Glutamatergic neuron (in vitro differentiated cells): ENCODE measurements around the gene RARS2. TPM values are rescaled to one million over a fixed set of nuclear protein-coding genes. Genes with fewer than 3 reads are reported as not detected.
A peak's percentile ranks its signal among the peaks of the same experiment; 100 is the strongest.

Experiments used
- DNase-seq: peaks from one replicate; pipeline ENCODE4 v3.0.0; 2022
- H3K27ac Mint-ChIP-seq: one replicate; pipeline ENCODE4 v1.8.0; 2020; ENCODE audit warnings: mild to moderate bottlenecking, mixed read lengths, inconsistent platforms; ENCODE audit not compliant: unreplicated experiment
- H3K27me3 Mint-ChIP-seq: one replicate; pipeline ENCODE4 v1.8.0; 2020; ENCODE audit warnings: mild to moderate bottlenecking, moderate library complexity, mixed read lengths, inconsistent platforms; ENCODE audit not compliant: unreplicated experiment
- H3K36me3 Mint-ChIP-seq: one replicate; pipeline ENCODE4 v1.8.0; 2020; ENCODE audit warnings: mild to moderate bottlenecking, mixed read lengths, inconsistent platforms; ENCODE audit not compliant: unreplicated experiment
- H3K4me1 Mint-ChIP-seq: one replicate; pipeline ENCODE4 v1.8.0; 2020; ENCODE audit warnings: mild to moderate bottlenecking, low read depth, mixed read lengths, inconsistent platforms; ENCODE audit not compliant: unreplicated experiment
- H3K4me3 Mint-ChIP-seq: one replicate; pipeline ENCODE4 v1.8.0; 2020; ENCODE audit warnings: mild to moderate bottlenecking, mixed read lengths, inconsistent platforms; ENCODE audit not compliant: unreplicated experiment
- H3K9me3 Mint-ChIP-seq: one replicate; pipeline ENCODE4 v1.8.0; 2020; ENCODE audit warnings: mild to moderate bottlenecking, moderate library complexity, mixed read lengths, inconsistent platforms; ENCODE audit not compliant: unreplicated experiment
- CTCF ChIP-seq: fragments of 200-600 bp; sonication (generic); IDR thresholded peaks from one replicate; pipeline ENCODE4 v1.5.0; 2021; ENCODE audit not compliant: partially characterized antibody, unreplicated experiment
- total RNA-seq: library from RNA; stranded (reverse); fragmentation: NEBNext Ultra II Directional; extraction: Animal tissue kit (Norgen Biotek cat#: 25700); gene quantifications from one replicate; pipeline ENCODE4 v1.2.1, GENCODE V29; 2021; ENCODE audit not compliant: unreplicated experiment

The RARS2 gene
- total RNA-seq, 1 donor from 2014 or later: 42.0 TPM

GRCh38 chr6:87600576-87600975 is 10.8 kb upstream of the RARS2 start:
- H3K4me3 Mint-ChIP-seq: no peak overlapping the region
- DNase-seq: no peak
- no peaks in the 10 kb centered on the region for H3K36me3 Mint-ChIP-seq
- no peak overlapping the region for H3K27ac Mint-ChIP-seq
- TF ChIP-seq CTCF: no peak
- H3K4me1 Mint-ChIP-seq: peaks cover 15% of the 10 kb centered on the region
- H3K27me3 Mint-ChIP-seq: no peaks in the 10 kb centered on the region
- H3K9me3 Mint-ChIP-seq: no peaks in the 10 kb centered on the region

- Mint-ChIP-seq H3K4me3 (peak overlapping the region; percentile 99), H3K27ac (no peak overlapping the region), H3K36me3 (no peaks in the 10 kb centered on the region), H3K9me3 (peaks cover 2% of the 10 kb centered on the region), H3K4me1 (peaks cover 14% of the 10 kb centered on the region), H3K27me3 (peaks cover 4% of the 10 kb centered on the region)
- no peak for DNase-seq
- no peak for TF ChIP-seq CTCF
Measured at GRCh38 chr6:87590990-87591389, 1.2 kb upstream of the RARS2 start.

GRCh38 chr6:87590417-87590880 is 662 bp upstream of the RARS2 start:
- Mint-ChIP-seq H3K27ac (peak overlapping the region; percentile 62), H3K36me3 (no peaks in the 10 kb centered on the region), H3K4me1 (peaks cover 14% of the 10 kb centered on the region), H3K27me3 (peaks cover 4% of the 10 kb centered on the region), H3K4me3 (peak overlapping the region; percentile 99), H3K9me3 (peaks cover 2% of the 10 kb centered on the region)
- TF ChIP-seq CTCF: no peak
- DNase-seq: no peak

- peaks cover 2% of the 10 kb centered on the region for H3K9me3 Mint-ChIP-seq
- no peaks in the 10 kb centered on the region for H3K36me3 Mint-ChIP-seq
- DNase-seq: no peak
- peaks cover 15% of the 10 kb centered on the region for H3K4me1 Mint-ChIP-seq
- no peak for TF ChIP-seq CTCF
- H3K4me3 Mint-ChIP-seq: peak overlapping the region; percentile 99
- peaks cover 4% of the 10 kb centered on the region for H3K27me3 Mint-ChIP-seq
- H3K27ac Mint-ChIP-seq: no peak overlapping the region
Measured at GRCh38 chr6:87588756-87589407, 905 bp downstream of the RARS2 start.

- Mint-ChIP-seq H3K4me3 (no peak overlapping the region), H3K27ac (no peak overlapping the region), H3K9me3 (peaks cover 2% of the 10 kb centered on the region), H3K36me3 (no peaks in the 10 kb centered on the region), H3K4me1 (peaks cover 15% of the 10 kb centered on the region), H3K27me3 (peaks cover 2% of the 10 kb centered on the region)
- TF ChIP-seq CTCF: no peak
- DNase-seq: no peak
Measured at GRCh38 chr6:87586371-87587077, 3.3 kb downstream of the RARS2 start.
